HG03432 (cell line): Measurements from ENCODE around the gene SLC39A8.
"Not testable (repeated sequence)": the region's sequence is repeated elsewhere in the genome, so short reads cannot be mapped to it uniquely, and the experiment has no call there.

Source experiments
- ATAC-seq: cut with Tn5 transposase; IDR thresholded peaks from one replicate; pipeline ENCODE4 v1.9.1; 2021; ENCODE audit warnings: mild to moderate bottlenecking, moderate library complexity; ENCODE audit not compliant: unreplicated experiment

Gene SLC39A8

DNA sequence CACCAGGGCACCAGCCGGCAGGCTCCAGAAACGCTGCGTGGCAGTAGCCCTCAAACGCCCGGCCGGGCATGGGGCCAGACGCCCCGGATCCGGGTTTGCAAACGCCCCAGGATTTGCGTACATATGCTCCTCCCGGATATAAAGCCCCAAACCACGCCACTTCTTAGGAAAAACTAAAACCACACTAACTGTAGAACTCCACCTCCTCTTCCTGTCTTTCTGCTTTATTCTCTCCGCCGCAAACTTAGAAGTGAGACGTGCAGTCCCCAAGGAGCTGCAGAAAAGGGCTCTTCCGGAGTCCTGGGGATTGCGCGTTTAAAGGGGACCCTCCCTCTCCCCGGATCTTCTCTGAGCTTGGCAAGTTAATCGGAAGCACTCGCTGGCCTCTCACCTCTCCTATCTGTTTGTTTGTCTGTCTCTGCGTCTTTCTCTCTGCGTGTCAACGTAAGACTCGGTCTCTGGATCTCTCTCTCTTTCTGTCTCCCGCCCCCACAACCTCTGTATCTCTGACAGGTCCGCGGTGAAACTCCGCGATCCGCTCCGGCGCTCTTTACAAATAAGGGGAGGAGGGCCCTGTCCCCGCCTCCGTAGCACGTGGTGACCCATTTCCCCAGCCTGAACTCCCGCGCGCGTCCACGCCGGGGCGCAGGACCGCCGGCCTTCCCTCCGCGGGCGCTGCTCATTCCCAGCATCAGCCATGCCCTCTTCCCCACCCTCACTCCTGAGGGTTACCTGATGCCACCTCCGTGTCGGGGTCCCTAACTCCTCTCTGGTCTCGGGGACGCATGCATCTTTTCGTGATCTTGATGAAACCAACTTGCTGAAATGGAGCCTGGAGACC, at the start of gene SLC39A8:
Gene SLC39A8, minus strand, starts transcription at position 529 of the 841 bp plus-strand sequence. CDS start 820 bp downstream, outside the sequence.
- ATAC-seq = peak; percentile 85

- no peak for ATAC-seq
Observed at GRCh38 chr4:102392033-102392744, 46.9 kb upstream of the SLC39A8 start.

GRCh38 chr4:102390438-102390837, 45.2 kb upstream of the SLC39A8 start:
- peak; percentile 93 for ATAC-seq

DNA sequence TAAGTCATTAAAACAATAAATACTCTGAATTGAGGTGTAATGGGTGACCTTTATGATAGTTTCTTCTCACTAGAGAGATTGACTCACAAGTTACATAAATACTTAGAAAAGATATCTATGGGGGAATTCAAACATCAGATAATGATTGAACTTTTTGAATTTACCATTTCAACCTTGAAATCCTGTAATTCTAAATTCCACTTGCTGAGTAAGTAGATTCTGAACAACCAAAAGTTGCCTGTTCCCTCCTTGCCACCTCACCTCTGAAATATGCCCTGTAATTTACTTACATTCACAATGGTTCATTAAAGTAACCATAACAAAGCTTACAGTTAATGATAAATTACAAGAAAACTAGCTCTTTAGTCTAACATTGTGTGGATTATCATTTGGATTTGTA, 43.3 kb upstream of the SLC39A8 start:
- ATAC-seq = no peak

DNA sequence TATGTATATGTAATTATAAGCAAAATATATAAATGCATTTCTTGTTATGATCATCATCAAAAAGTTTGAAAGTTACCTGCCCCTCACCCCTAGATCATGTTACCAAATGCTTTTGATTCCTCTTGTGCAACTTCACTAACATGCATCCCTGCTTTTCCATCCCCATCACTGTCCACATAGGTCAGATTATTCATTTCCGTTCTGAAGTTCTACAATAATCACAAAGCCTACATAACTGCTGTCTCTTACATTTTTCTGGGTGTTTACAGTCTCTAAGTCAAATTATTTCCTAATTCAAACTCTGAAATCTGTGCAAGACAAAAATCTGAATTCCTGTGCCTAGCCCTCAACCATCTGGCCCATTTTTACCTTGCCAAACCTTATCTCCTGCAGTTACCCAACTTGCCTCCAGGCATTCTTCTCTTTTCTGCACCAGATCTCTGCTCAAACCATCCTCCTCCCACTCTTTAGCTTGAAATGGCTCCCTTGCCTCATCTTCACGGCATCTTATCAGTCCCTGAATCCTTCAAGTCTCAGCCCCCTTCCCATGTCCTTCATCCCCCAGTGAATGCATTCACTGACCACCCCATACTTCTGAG, 42.4 kb upstream of the SLC39A8 start:
- no peak for ATAC-seq

GRCh38 chr4:102386966-102387365, 41.7 kb upstream of the SLC39A8 start:
- no peak for ATAC-seq

- not testable (repeated sequence) for ATAC-seq
Observed at GRCh38 chr4:102380253-102380652, 35.0 kb upstream of the SLC39A8 start.

DNA sequence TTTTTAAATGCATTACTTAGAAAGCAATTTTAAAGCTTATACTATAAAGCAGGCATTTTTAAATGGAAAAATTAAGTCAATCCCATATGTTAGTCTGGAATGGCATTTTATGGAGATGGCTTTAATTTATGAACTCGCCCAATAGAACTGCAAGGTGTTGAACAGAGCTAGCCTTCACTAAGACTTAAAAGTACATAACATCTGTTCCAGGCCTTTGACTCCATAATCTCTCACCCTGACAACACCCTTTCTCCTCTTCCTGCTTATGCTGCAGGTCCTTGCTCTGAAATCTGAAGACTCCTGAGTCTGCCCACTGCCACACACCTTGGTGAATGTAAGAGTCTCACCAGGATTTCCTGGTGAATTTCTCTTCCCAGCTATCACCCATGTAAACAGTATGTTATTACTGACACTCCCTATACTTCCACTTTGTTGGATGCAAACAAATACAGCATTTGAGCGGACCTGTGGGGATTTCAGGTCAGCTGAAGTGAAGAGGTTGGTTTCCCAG, 17.7 kb upstream of the SLC39A8 start:
- no peak for ATAC-seq

GRCh38 chr4:102358128-102358527, 12.8 kb upstream of the SLC39A8 start:
- ATAC-seq = no peak

GRCh38 chr4:102357637-102358036, 12.4 kb upstream of the SLC39A8 start:
- ATAC-seq = not testable (repeated sequence)

DNA sequence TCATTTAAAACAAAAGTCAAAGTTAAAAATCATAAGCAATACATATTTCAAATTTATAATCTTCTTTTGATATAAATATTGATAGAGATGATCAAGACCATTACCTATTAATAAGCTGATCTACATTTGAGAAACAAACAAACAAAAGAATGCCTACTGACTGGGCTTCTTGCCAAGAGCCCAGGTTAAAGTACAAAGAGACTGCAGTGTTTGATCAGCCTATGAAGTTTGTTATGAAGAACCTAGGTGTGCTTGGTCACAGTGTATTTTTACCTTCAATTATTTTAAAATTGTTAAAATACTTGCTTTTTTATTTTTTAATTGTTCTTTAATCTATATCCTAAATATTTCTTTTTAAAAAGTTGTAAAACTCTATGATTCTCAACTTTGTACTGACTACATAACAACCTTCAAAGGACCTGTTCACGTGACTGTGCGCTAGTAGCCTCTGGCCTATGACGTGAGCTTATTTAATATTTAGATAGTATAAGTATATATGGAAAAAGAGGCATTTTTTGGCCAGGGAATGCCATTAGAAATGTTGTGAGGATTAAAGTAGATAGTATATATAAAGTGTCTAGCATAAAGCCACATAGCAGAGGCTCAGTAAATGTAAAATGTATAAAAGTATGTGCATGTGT, 11.4 kb upstream of the SLC39A8 start:
- ATAC-seq = no peak

DNA sequence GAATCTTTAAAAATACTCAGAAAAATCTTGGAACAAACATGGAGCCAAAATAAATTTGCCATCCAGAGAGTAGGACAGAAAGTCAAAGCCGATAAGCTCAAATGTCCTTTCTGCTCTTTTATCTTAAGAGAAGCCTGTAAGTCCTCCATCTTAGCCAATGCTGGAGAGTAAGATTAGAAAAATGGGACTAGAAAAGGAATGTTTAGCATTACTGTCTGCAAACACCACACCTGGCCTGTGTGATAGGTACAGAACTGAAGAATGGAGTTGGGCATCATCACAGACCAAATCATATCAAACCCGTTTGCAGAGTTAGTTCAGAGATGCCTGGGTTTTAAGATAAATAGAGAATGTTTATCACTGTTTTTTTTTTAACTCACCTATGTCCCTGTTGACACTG, 10.5 kb upstream of the SLC39A8 start:
- no peak for ATAC-seq

GRCh38 chr4:102354671-102355454, 9.6 kb upstream of the SLC39A8 start:
- no peak for ATAC-seq

- no peak for ATAC-seq
Observed at GRCh38 chr4:102352781-102353180, 7.5 kb upstream of the SLC39A8 start.

- no peak for ATAC-seq
Observed at GRCh38 chr4:102350634-102351033, 5.4 kb upstream of the SLC39A8 start.

DNA sequence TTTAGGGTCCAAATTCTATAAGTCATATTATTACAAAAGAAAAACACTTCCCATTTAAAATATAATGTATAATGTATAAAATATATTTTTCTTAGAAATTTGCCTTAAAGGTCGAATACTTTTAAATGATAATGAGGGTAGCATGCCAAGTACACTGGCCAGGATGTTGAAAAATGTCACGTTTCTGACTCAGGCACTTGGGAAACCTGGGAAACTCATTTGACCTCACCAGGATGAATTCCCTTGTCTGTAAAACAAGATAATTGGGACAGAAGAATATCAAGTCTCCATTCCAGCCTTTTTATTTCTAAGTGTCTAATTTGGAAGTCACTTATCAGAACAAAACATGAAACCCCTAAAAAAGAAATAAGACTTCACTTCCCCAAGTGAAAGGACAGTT, 3.4 kb upstream of the SLC39A8 start:
- ATAC-seq = no peak

- ATAC-seq = no peak
Observed at GRCh38 chr4:102345795-102346100, 466 bp upstream of the SLC39A8 start.

DNA sequence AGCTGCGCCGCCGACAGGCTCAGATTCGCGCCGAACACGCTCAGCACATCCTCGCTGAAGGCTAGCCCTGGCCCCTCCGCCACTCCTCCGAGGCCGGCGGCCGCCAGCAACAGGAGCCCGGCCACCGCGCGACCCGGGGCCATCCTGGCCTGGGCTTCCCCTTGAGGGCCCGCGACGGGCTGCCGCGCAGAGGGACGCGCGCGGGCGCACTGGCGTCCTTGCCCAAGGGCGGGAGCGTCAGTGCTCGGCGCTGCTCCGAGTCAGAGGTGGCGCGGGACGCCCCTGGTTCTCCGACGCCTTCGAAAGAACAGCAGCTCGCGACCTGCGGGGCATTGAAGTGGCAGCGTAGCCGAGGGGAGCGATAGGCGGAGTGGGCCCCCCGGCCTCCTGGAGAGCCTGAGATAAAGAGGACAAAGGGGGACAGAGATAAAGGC, 745 bp downstream of the SLC39A8 start:
- peak; percentile 48 for ATAC-seq

DNA sequence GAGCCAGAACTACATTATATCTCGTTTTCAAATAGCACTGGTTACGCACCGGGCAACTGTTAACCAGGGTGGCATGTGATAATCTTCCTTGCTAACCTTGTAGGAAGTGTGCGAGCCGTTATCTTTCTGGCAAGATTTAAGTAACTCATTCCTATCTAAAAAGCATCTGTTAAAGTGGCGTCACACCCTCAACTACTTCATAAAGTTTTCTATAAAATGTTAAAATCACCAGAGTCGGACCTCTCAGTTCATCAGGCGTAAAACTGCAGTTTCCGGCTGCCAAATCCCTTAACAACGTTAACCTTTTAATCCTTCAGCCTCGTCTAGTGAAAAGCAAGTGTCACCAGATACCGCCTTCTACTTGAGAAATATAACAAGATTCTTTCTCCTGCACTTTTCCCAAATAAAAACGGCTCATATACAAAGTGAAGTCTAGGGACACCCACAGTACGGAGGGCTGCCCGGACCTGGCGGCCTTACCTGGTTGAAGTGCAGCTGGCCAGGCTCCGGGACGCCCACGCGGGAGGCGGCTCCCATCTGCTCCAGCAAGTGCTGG, 1.2 kb downstream of the SLC39A8 start:
- ATAC-seq = peak; percentile 40
